Natural killer cell (primary cell): Measurements from ENCODE around the gene C1orf141. TPM values are rescaled to one million over a fixed set of nuclear protein-coding genes. Genes with fewer than 3 reads are reported as not detected.

Experiments
- ATAC-seq, 3 donors: fragments of 150-1000 bp in 2 of 3; fragments of 200-7000 bp in 1 of 3; cut with Tn5 transposase; 1 replicate in 1 of 3; 2 replicates in 2 of 3; pipeline ENCODE4 v1.10.0; 2021; ENCODE audit warnings: mild to moderate bottlenecking in 2 of 3, moderate library complexity in 2 of 3
- DNase-seq, 2 donors: peaks; one replicate each; pipeline versions ENCODE4 v3.0.0 to v3.0.0-alpha.2; 2013 to 2021; ENCODE audit warnings: mixed read lengths in 1 of 2
- H3K27ac ChIP-seq: one replicate; pipeline ENCODE4 v1.5.1; 2013; ENCODE audit warnings: mild to moderate bottlenecking, low read length
- H3K27me3 ChIP-seq: one replicate; pipeline ENCODE4 v1.6.1; 2013; ENCODE audit warnings: low read length; ENCODE audit not compliant: control insufficient read depth, insufficient read depth
- H3K36me3 ChIP-seq: one replicate; pipeline ENCODE4 v1.6.1; 2013; ENCODE audit warnings: low read length; ENCODE audit not compliant: control insufficient read depth, insufficient read depth
- H3K4me1 ChIP-seq: one replicate; pipeline ENCODE4 v1.6.1; 2013; ENCODE audit warnings: low read length; ENCODE audit not compliant: control insufficient read depth, insufficient read depth
- H3K4me3 ChIP-seq: one replicate; pipeline ENCODE4 v1.5.1; 2013; ENCODE audit warnings: low read length
- H3K9me3 ChIP-seq: one replicate; pipeline ENCODE4 v1.6.1; 2013; ENCODE audit warnings: low read length; ENCODE audit not compliant: control insufficient read depth, insufficient read depth
- H3K27ac Mint-ChIP-seq, 2 donors: one replicate each; pipeline ENCODE4 v1.8.0; 2022; ENCODE audit warnings: mild to moderate bottlenecking in 2 of 2, mixed read lengths in 2 of 2, moderate library complexity in 1 of 2
- H3K27me3 Mint-ChIP-seq, 2 donors: one replicate each; pipeline ENCODE4 v1.8.0; 2022; ENCODE audit warnings: low read depth in 2 of 2, mixed read lengths in 2 of 2
- H3K36me3 Mint-ChIP-seq: one replicate; pipeline ENCODE4 v1.8.0; 2022; ENCODE audit warnings: mixed read lengths
- H3K4me1 Mint-ChIP-seq, 2 donors: one replicate each; pipeline ENCODE4 v1.8.0; 2022; ENCODE audit warnings: mixed read lengths in 2 of 2
- H3K4me3 Mint-ChIP-seq: one replicate; pipeline ENCODE4 v1.8.0; 2022; ENCODE audit warnings: mild to moderate bottlenecking, moderate library complexity, mixed read lengths
- H3K9me3 Mint-ChIP-seq, 2 donors: one replicate each; pipeline ENCODE4 v1.8.0; 2022; ENCODE audit warnings: mixed read lengths in 2 of 2
- WGBS: methylation state at CpG from one replicate; pipeline ENCODE4 v1.1.7; 2013; ENCODE audit warnings: missing lambda C conversion rate; ENCODE audit not compliant: insufficient coverage; 5-methylcytosine and 5-hydroxymethylcytosine counted together
- intact Hi-C: fragments of 100-400 bp; cut with micrococcal nuclease; formaldehyde crosslinking; loops from one replicate; pipeline ENCODE4 v1.14.2; 2022
- total RNA-seq, 4 donors: library from RNA; stranded (reverse); fragments of 120-200 nt in 1 of 4; gene quantifications; one replicate each; pipeline versions ENCODE4 v1.2.3 to v1.2.4, GENCODE V29; 2013 to 2022
- TF ChIP-seq, protein P1 (sequence below): fragments of 200-600 bp; IDR thresholded peaks from one replicate; pipeline ENCODE4 v1.8.0; 2022; ENCODE audit warnings: antibody characterized with exemption

Gene C1orf141
- total RNA-seq, 3 donors from 2014 or later (not counting 1 experiment from before 2014, with no cell fraction given) = not detected

- Mint-ChIP-seq H3K27ac (no peak overlapping the region), H3K36me3 (no peaks in the 10 kb centered on the region), H3K4me3 (no peak overlapping the region), H3K9me3 (no peaks in the 10 kb centered on the region), H3K27me3 (peaks cover 2 to 15% of the 10 kb centered on the region in 2 donors), H3K4me1 (peaks cover 6% of the 10 kb centered on the region in 2 donors)
- Histone ChIP-seq H3K27ac (no peak overlapping the region), H3K36me3 (no peaks in the 10 kb centered on the region), H3K4me3 (no peak overlapping the region), H3K9me3 (no peaks in the 10 kb centered on the region), H3K4me1 (no peaks in the 10 kb centered on the region), H3K27me3 (no peaks in the 10 kb centered on the region)
- intact Hi-C loops = no loop called here
- ATAC-seq = no peak
- WGBS = 70% methylated on average over 2 of the region's 2 CpGs
- no peak for DNase-seq
- TF ChIP-seq, protein P1, sequence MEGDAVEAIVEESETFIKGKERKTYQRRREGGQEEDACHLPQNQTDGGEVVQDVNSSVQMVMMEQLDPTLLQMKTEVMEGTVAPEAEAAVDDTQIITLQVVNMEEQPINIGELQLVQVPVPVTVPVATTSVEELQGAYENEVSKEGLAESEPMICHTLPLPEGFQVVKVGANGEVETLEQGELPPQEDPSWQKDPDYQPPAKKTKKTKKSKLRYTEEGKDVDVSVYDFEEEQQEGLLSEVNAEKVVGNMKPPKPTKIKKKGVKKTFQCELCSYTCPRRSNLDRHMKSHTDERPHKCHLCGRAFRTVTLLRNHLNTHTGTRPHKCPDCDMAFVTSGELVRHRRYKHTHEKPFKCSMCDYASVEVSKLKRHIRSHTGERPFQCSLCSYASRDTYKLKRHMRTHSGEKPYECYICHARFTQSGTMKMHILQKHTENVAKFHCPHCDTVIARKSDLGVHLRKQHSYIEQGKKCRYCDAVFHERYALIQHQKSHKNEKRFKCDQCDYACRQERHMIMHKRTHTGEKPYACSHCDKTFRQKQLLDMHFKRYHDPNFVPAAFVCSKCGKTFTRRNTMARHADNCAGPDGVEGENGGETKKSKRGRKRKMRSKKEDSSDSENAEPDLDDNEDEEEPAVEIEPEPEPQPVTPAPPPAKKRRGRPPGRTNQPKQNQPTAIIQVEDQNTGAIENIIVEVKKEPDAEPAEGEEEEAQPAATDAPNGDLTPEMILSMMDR = no peak
Observed at GRCh38 chr1:67158401-67158800, 23.6 kb upstream of the C1orf141 start.

DNA sequence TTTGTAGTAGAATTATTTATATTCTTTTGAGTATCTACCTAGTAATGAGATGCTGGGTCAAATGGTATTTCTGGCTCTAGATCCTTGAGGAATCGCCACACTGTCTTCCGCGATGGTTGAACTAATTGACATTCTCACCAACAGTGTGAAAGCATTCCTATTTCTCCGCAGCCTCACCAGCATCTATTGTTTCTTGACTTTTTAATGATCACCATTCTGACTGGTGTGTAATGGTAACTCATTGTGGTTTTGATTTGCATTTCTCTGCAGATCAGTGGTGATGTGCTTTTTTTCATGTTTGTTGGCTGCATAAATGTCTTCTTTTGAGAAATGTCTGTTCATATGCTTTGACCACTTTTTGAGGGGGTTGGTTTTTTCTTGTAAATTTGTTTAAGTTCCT, 16.2 kb upstream of the C1orf141 start:
- no peak overlapping the region for H3K27ac Mint-ChIP-seq

DNA sequence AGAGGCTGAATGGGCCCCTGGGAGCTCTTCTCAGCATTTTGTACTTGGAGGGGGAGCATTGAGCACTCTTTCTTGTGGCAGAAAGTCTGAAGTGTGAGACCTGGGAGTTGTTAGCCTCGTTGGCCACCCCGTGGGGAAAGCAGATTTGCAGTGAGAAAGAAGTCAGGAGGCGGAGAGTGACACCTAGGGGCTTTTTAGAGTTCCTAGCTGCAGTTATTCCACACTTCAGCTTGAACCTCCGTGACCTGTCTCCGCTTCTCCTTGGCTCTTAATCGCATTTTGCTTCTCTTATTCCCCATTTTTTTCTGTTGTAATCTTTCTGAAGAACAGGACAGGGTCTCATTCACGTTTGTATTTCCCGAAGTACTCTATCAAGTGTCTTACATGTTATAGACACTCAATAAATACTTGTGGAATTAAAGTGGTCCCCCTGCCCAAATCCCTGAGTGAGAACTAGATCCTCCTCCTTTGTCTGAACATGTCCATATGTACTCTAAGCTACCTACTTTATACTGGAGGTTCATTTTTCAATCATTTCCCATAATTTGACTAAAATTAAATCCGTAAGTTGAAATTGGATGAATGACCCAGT, 14.5 kb upstream of the C1orf141 start:
- no peaks in the 10 kb centered on the region for H3K36me3 Mint-ChIP-seq
- Histone ChIP-seq H3K27ac (no peak overlapping the region), H3K4me3 (no peak overlapping the region), H3K27me3 (no peaks in the 10 kb centered on the region), H3K9me3 (no peaks in the 10 kb centered on the region), H3K36me3 (no peaks in the 10 kb centered on the region), H3K4me1 (peaks cover 9% of the 10 kb centered on the region)
- DNase-seq (peak; percentile 35 to 83), ATAC-seq (peak; percentile 81 to 93 (median 91))
- intact Hi-C loops = loop anchor here (1.0 to 5.0 kb wide), 4 partner anchors 97 to 384 kb away; partner anchors contain the start of gene SLC35D1
- TF ChIP-seq, protein P1 = peak; percentile 62
- no peak overlapping the region for H3K4me3 Mint-ChIP-seq
- 17% methylated on average over 6 of the region's 9 CpGs for WGBS
- peak overlapping the region in 1 of 2 donors; percentile 55 for H3K27ac Mint-ChIP-seq
- H3K9me3 Mint-ChIP-seq = no peaks in the 10 kb centered on the region
- peaks cover 24 to 25% of the 10 kb centered on the region in 2 donors for H3K4me1 Mint-ChIP-seq
- peaks cover 22 to 25% of the 10 kb centered on the region in 2 donors for H3K27me3 Mint-ChIP-seq

More for the DNA sequence above, 16.2 kb upstream of the C1orf141 start:
- H3K36me3 ChIP-seq = no peaks in the 10 kb centered on the region
- no peak overlapping the region for H3K4me3 Mint-ChIP-seq
- ATAC-seq (no peak), DNase-seq (no peak)
- WGBS = 83% methylated on average over 1 of the region's 4 CpGs
- peaks cover 18 to 19% of the 10 kb centered on the region in 2 donors for H3K4me1 Mint-ChIP-seq
- no peak overlapping the region for H3K27ac ChIP-seq
- H3K36me3 Mint-ChIP-seq = no peaks in the 10 kb centered on the region
- no peaks in the 10 kb centered on the region for H3K9me3 ChIP-seq
- peaks cover 25 to 27% of the 10 kb centered on the region in 2 donors for H3K27me3 Mint-ChIP-seq
- no peak overlapping the region for H3K4me3 ChIP-seq
- H3K9me3 Mint-ChIP-seq = no peaks in the 10 kb centered on the region
- H3K4me1 ChIP-seq = peaks cover 9% of the 10 kb centered on the region
- no peaks in the 10 kb centered on the region for H3K27me3 ChIP-seq
- TF ChIP-seq, protein P1 = no peak
- intact Hi-C loops = no loop called here
